Endothelial cell (in vitro differentiated cells): ENCODE data around the gene RPL27. TPM values are rescaled to one million over a fixed set of nuclear protein-coding genes. Genes with fewer than 3 reads are reported as not detected.
A peak's percentile ranks its signal among the peaks of the same experiment; 100 is the strongest.

Experiments
- DNase-seq: peaks from one replicate; pipeline ENCODE4 v3.0.0; 2021; ENCODE audit warnings: low spot score
- H3K27ac Mint-ChIP-seq: one replicate; pipeline ENCODE4 v1.8.0; 2021; ENCODE audit warnings: mixed read lengths, inconsistent platforms; ENCODE audit not compliant: unreplicated experiment
- H3K27me3 Mint-ChIP-seq: one replicate; pipeline ENCODE4 v1.8.0; 2021; ENCODE audit warnings: mild to moderate bottlenecking, moderate library complexity, mixed read lengths, inconsistent platforms; ENCODE audit not compliant: unreplicated experiment
- H3K36me3 Mint-ChIP-seq: one replicate; pipeline ENCODE4 v1.8.0; 2021; ENCODE audit warnings: mild to moderate bottlenecking, low read depth, mixed read lengths, inconsistent platforms; ENCODE audit not compliant: unreplicated experiment
- H3K4me1 Mint-ChIP-seq: one replicate; pipeline ENCODE4 v1.8.0; 2021; ENCODE audit warnings: mild to moderate bottlenecking, mixed read lengths, inconsistent platforms; ENCODE audit not compliant: unreplicated experiment
- H3K4me3 Mint-ChIP-seq: one replicate; pipeline ENCODE4 v1.8.0; 2021; ENCODE audit warnings: mild to moderate bottlenecking, mixed read lengths, inconsistent platforms; ENCODE audit not compliant: unreplicated experiment
- H3K9me3 Mint-ChIP-seq: one replicate; pipeline ENCODE4 v1.8.0; 2021; ENCODE audit warnings: mixed read lengths, inconsistent platforms; ENCODE audit not compliant: unreplicated experiment
- total RNA-seq: library from RNA; stranded (reverse); fragmentation: NEBNext Ultra II Directional; extraction: Animal tissue kit (Norgen Biotek cat#: 25700); gene quantifications from one replicate; pipeline ENCODE4 v1.2.1, GENCODE V29; 2021; ENCODE audit not compliant: unreplicated experiment
- TF ChIP-seq, protein P1 (sequence below): fragments of 200-600 bp; sonication (generic); IDR thresholded peaks from one replicate; pipeline ENCODE4 v1.5.0; 2021; ENCODE audit warnings: antibody characterized with exemption; ENCODE audit not compliant: unreplicated experiment

RPL27 gene
- total RNA-seq, 1 donor from 2014 or later, result 1,237 TPM

DNA sequence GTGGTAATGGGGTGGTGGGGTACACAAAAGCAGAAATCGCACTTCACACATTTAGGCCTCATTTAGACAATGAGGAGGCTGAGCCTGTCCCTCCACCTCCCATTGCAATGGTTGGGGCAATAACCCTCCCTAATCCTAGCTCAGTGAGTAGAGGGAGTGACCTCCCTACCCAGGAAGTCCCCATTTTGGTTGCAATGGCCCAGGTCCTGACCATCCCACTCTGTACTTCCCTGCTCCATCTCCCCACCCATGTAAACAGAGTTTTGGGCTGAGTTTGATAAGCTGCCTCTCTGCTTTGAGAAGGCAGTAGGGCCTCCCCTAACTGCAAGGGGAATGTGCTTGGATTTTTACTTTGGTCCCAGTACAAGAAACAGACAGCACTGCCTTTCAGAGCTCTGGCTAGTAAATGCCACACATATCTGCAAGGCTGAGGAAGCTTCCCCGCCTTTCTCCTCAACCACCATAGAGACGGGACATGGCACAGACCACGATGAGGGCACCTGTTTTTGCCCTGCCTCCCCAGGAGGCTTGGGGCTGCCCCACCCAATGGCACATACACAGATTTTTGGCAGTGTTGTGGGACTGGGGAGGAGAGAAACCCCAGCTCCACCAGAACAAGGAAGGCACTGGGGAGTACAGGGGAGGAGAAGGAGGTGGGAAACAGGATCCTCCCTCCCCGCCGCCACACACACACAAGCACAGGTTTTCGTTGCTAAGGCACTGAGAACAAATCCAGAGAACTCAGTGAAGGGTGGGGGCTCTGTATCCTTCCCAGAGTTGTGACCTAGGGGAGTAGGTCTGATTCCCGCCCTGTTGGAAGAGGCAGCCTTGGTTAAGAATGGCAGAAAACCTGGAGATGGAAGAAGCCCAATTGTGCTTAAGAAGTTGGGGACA is 16.7 kb downstream of the RPL27 start:
- peaks cover 44% of the 10 kb centered on the region for H3K4me1 Mint-ChIP-seq
- no peaks in the 10 kb centered on the region for H3K9me3 Mint-ChIP-seq
- H3K27ac Mint-ChIP-seq, result peak overlapping the region; percentile 26
- TF ChIP-seq, protein P1, sequence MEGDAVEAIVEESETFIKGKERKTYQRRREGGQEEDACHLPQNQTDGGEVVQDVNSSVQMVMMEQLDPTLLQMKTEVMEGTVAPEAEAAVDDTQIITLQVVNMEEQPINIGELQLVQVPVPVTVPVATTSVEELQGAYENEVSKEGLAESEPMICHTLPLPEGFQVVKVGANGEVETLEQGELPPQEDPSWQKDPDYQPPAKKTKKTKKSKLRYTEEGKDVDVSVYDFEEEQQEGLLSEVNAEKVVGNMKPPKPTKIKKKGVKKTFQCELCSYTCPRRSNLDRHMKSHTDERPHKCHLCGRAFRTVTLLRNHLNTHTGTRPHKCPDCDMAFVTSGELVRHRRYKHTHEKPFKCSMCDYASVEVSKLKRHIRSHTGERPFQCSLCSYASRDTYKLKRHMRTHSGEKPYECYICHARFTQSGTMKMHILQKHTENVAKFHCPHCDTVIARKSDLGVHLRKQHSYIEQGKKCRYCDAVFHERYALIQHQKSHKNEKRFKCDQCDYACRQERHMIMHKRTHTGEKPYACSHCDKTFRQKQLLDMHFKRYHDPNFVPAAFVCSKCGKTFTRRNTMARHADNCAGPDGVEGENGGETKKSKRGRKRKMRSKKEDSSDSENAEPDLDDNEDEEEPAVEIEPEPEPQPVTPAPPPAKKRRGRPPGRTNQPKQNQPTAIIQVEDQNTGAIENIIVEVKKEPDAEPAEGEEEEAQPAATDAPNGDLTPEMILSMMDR, result no peak
- peak overlapping the region; percentile 38 for H3K4me3 Mint-ChIP-seq
- peaks cover 28% of the 10 kb centered on the region for H3K36me3 Mint-ChIP-seq
- DNase-seq, result no peak
- peaks cover 19% of the 10 kb centered on the region for H3K27me3 Mint-ChIP-seq

DNA sequence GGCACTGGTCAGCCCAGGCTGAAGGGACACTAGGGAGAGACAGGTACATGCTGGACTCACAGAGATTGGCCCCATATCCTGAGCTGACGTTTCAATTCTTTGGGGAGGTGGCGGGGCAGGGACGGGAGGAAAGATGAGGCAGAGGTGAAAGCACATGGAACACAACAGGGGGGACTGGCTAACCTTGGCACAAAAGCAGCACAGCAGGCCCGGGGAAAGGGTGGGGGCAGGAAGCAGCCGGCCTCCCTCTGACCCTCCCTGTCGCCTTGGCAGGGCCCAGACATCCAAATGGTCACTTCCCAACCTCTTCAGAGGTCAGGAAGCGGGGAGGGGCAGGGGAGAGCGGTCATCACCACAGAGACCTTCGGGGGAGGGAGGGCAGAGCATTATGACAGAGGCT is 17.4 kb downstream of the RPL27 start:
- no peak for DNase-seq
- Mint-ChIP-seq H3K36me3 (peaks cover 28% of the 10 kb centered on the region), H3K4me3 (peak overlapping the region; percentile 37), H3K27ac (no peak overlapping the region), H3K9me3 (no peaks in the 10 kb centered on the region), H3K27me3 (peaks cover 21% of the 10 kb centered on the region), H3K4me1 (peaks cover 51% of the 10 kb centered on the region)
- TF ChIP-seq, protein P1, result no peak

DNA sequence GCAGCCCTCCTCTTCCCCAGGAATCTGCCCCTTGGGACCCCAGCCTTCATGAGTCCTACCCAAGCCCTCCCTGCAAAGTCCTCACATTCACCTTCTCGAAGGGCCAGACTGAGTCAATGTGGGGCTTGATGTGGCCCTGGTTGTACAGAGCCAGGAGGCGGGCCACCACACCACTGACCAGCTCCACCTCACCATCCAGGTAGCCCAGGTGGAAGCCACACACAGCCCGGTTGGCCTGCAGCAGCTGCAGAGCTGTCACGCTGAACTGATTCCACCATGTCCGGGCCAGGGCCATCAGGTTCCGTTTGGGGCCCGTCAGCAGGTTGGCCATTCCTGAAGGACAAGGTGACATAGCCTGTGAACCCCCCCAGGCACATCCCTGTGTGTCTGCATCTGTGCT is 18.0 kb downstream of the RPL27 start:
- H3K9me3 Mint-ChIP-seq, result no peaks in the 10 kb centered on the region
- peaks cover 51% of the 10 kb centered on the region for H3K4me1 Mint-ChIP-seq
- H3K27ac Mint-ChIP-seq, result no peak overlapping the region
- H3K4me3 Mint-ChIP-seq, result peak overlapping the region; percentile 77
- DNase-seq, result no peak
- H3K36me3 Mint-ChIP-seq, result peaks cover 28% of the 10 kb centered on the region
- H3K27me3 Mint-ChIP-seq, result peaks cover 21% of the 10 kb centered on the region
- TF ChIP-seq, protein P1, result no peak

DNA sequence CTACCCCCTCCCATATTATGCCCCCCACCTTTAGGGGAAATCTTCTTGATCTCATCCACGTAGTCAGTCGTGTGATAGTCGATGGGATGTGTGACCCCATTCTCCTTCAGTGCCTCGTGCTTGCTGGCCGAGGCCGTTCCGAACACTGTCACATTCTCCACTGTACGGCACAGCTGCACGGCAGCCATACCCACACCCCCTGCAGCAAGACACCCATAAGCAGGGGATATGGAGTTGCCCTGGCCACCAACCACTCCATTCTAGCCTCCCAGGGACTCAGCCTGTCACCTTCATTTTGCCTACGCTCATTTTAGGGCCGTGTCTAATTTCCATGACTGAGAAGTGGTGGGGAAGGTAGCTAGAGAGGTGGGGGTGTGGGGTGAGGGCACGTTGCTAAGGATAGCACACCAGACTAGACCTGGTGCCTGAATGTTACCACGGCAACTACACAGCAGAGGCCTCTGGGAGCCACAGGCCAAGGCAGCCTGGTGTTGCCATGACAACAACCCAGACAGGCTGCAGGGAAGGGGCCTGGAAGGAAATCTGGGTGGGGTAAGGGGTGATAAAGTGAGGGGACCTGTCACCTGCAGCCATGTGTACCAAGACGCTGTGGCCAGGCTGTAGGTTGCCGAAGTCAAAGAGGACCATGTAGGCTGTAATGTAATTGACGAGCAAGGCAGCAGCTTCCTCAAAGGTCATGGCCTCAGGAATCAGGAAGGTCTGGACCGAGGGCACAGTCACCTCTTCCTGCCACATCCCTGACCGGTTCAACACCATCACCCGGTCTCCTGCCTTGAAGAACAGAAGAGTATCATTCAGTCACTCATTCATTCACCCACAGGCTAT is 20.0 kb downstream of the RPL27 start:
- peak overlapping the region; percentile 84 for H3K27ac Mint-ChIP-seq
- H3K4me1 Mint-ChIP-seq, result peaks cover 51% of the 10 kb centered on the region
- H3K9me3 Mint-ChIP-seq, result no peaks in the 10 kb centered on the region

More for the DNA sequence above, 20.0 kb downstream of the RPL27 start:
- H3K4me3 Mint-ChIP-seq, result peak overlapping the region; percentile 73
- TF ChIP-seq, protein P1, result no peak
- peak; percentile 33 for DNase-seq
- peaks cover 26% of the 10 kb centered on the region for H3K36me3 Mint-ChIP-seq
- peaks cover 15% of the 10 kb centered on the region for H3K27me3 Mint-ChIP-seq
